Fibroblast of lung (primary cell): Measurements from ENCODE around the gene CAMK2B. TPM values are rescaled to one million over a fixed set of nuclear protein-coding genes. Genes with fewer than 3 reads are reported as not detected.
A peak's percentile ranks its signal among the peaks of the same experiment; 100 is the strongest.

Source experiments
- DNase-seq, 2 donors: peaks; one replicate each; pipeline versions ENCODE4 v3.0.0 to v3.0.0-alpha.2; 2010; ENCODE audit warnings: low read depth in 2 of 2
- H2AFZ ChIP-seq: 2 replicates; pipeline ENCODE4 v1.5.1; 2012; ENCODE audit warnings: low read length, control low read depth, inconsistent platforms
- H3K27ac ChIP-seq: 2 replicates; pipeline ENCODE4 v1.5.1; 2011; ENCODE audit warnings: low read length, control low read depth; ENCODE audit not compliant: insufficient read depth
- H3K27me3 ChIP-seq: 2 replicates; pipeline ENCODE4 v1.5.1; 2011; ENCODE audit warnings: mild to moderate bottlenecking, low read length; ENCODE audit not compliant: control insufficient read depth, insufficient read depth
- H3K36me3 ChIP-seq: 2 replicates; pipeline ENCODE4 v1.5.1; 2011; ENCODE audit warnings: low read length; ENCODE audit not compliant: control insufficient read depth, insufficient read depth
- H3K4me1 ChIP-seq: 2 replicates; pipeline ENCODE4 v1.5.1; 2011; ENCODE audit warnings: low read length; ENCODE audit not compliant: control insufficient read depth, insufficient read depth; ENCODE audit errors: extremely low read depth
- H3K4me2 ChIP-seq: 2 replicates; pipeline ENCODE4 v1.5.1; 2011; ENCODE audit warnings: low read length, control low read depth; ENCODE audit not compliant: insufficient read depth; ENCODE audit errors: extremely low read depth
- H3K4me3 ChIP-seq, 4 experiments: fragments of 200-600 bp in 1 of 4; sonication (generic) in 1 of 4; replicated peaks in 1 of 4; 2 replicates each; pipeline ENCODE4 v1.5.1; 2011 to 2016; ENCODE audit warnings: low read length in 4 of 4, low read depth in 3 of 4, mild to moderate bottlenecking in 3 of 4, control low read depth in 2 of 4, inconsistent platforms in 1 of 4, mixed read lengths in 1 of 4; ENCODE audit not compliant: insufficient read depth in 1 of 4; ENCODE audit errors: control extremely low read depth in 1 of 4
- H3K79me2 ChIP-seq: 2 replicates; pipeline ENCODE4 v1.5.1; 2012; ENCODE audit warnings: mild to moderate bottlenecking, low read length, inconsistent platforms; ENCODE audit not compliant: control insufficient read depth, insufficient read depth
- H3K9ac ChIP-seq: 2 replicates; pipeline ENCODE4 v1.5.1; 2011; ENCODE audit warnings: mild to moderate bottlenecking, low read length, control low read depth; ENCODE audit not compliant: insufficient read depth
- H3K9me3 ChIP-seq: 2 replicates; pipeline ENCODE4 v1.5.1; 2012; ENCODE audit warnings: low read depth, low read length; ENCODE audit not compliant: control insufficient read depth, insufficient read depth
- H4K20me1 ChIP-seq: 2 replicates; pipeline ENCODE4 v1.5.1; 2011; ENCODE audit warnings: low read length; ENCODE audit not compliant: control insufficient read depth, insufficient read depth; ENCODE audit errors: extremely low read depth
- EZH2 ChIP-seq: IDR thresholded peaks from 2 replicates; pipeline ENCODE4 v1.5.1; 2012; ENCODE audit warnings: low read length, control low read depth, mild to moderate bottlenecking; ENCODE audit errors: missing control alignments
- polyA plus RNA-seq, 2 donors: library from polyadenylated mRNA; depleted of rRNA in 1 of 2; stranded (reverse) in 1 of 2; unstranded in 1 of 2; fragments of >200 nt; gene quantifications; 2 replicates each; pipeline ENCODE4 v1.2.1, GENCODE V29; 2011 to 2012; ENCODE audit warnings: missing spikeins in 1 of 2
- total RNA-seq: library from RNA; depleted of rRNA; stranded (reverse); fragments of >200 nt; gene quantifications from 2 replicates; pipeline ENCODE4 v1.2.1, GENCODE V29; 2014
- TF ChIP-seq, protein P1 (sequence below), 2 donors: IDR thresholded peaks in 1 of 2; conservative IDR thresholded peaks in 1 of 2; 1 replicate in 1 of 2; 2 replicates in 1 of 2; pipeline ENCODE4 v1.5.1; 2011 to 2012; ENCODE audit warnings: low read length in 2 of 2, control low read depth in 1 of 2, inconsistent platforms in 1 of 2, low read depth in 1 of 2, mild to moderate bottlenecking in 1 of 2

The CAMK2B gene
- total and polyA plus RNA-seq, 2 donors (not counting 1 experiment from before 2014, with no cell fraction given) = 0.06 to 0.17 TPM

DNA sequence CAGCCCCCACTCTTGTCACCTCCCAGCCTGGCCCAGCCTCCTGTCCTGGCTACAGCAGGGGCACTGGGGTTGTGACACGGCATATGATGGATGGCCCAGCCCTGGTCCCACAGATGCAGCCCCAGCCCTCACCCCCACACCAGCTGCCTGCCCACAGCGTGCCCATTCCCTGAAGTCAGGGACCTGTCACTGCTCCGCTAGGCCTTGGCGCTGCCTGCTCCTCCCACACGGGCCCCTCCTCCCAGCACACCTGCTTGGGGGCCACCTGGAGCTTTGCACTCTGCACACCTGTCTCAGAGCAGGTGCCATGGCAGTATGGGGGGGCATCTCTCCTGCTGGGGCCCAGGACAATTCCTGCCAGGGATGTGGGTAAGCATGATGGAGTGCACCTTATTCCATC is 139.7 kb downstream of the CAMK2B start:
- no peak overlapping the region for H3K4me2 ChIP-seq
- H3K9me3 ChIP-seq = no peaks in the 10 kb centered on the region
- no peak overlapping the region for H3K27ac ChIP-seq
- no peak overlapping the region for H3K4me3 ChIP-seq
- H2AFZ ChIP-seq = no peak overlapping the region
- peaks cover 4% of the 10 kb centered on the region for H3K4me1 ChIP-seq
- H4K20me1 ChIP-seq = no peaks in the 10 kb centered on the region
- H3K79me2 ChIP-seq = no peaks in the 10 kb centered on the region
- H3K36me3 ChIP-seq = no peaks in the 10 kb centered on the region
- no peak overlapping the region for H3K9ac ChIP-seq
- DNase-seq = no peak
- TF ChIP-seq, protein P1, sequence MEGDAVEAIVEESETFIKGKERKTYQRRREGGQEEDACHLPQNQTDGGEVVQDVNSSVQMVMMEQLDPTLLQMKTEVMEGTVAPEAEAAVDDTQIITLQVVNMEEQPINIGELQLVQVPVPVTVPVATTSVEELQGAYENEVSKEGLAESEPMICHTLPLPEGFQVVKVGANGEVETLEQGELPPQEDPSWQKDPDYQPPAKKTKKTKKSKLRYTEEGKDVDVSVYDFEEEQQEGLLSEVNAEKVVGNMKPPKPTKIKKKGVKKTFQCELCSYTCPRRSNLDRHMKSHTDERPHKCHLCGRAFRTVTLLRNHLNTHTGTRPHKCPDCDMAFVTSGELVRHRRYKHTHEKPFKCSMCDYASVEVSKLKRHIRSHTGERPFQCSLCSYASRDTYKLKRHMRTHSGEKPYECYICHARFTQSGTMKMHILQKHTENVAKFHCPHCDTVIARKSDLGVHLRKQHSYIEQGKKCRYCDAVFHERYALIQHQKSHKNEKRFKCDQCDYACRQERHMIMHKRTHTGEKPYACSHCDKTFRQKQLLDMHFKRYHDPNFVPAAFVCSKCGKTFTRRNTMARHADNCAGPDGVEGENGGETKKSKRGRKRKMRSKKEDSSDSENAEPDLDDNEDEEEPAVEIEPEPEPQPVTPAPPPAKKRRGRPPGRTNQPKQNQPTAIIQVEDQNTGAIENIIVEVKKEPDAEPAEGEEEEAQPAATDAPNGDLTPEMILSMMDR (conservative IDR thresholded peaks at IDR 0.05 in 1 of 2, IDR thresholded peaks at IDR 0.05 in 1 of 2; ENCODE audit: low read depth in 1 of 2, low read length in 2 of 2) = no peak
- TF ChIP-seq EZH2 = no peak
- peaks cover 16% of the 10 kb centered on the region for H3K27me3 ChIP-seq

DNA sequence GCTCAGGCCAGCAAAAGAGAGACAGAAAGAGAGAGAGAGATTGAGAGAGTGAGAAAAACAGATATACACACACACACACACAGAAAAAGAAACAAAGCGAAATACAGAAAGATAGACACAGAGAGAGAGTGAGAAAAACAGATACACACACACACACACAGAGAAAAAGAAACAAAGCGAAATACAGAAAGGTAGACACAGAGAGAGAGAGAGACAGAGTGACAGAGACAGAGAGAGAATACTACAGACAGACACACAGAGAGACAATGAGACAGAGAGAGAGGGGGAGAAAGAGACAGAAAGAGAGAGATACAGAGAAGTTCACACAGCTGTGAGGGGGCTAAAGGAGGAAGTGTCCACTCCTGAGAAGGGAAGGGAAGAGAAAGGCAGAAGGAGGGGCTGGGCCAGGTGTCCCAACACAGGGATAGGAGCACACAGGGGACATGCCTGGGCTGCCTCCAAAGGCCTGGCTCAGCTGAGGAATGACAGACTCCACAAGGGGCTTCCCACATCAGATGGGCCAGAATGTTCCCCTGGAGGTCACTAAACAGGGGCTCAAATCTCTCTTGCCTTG is 140.4 kb downstream of the CAMK2B start:
- no peak overlapping the region for H3K9ac ChIP-seq
- no peak overlapping the region for H3K4me3 ChIP-seq
- peaks cover 12% of the 10 kb centered on the region for H3K27me3 ChIP-seq
- no peak for DNase-seq
- peak overlapping the region; percentile 7 for H2AFZ ChIP-seq
- H3K9me3 ChIP-seq = no peaks in the 10 kb centered on the region
- H3K79me2 ChIP-seq = no peaks in the 10 kb centered on the region
- H3K4me2 ChIP-seq = no peak overlapping the region
- H3K4me1 ChIP-seq = peaks cover 4% of the 10 kb centered on the region
- H3K27ac ChIP-seq = no peak overlapping the region
- TF ChIP-seq, protein P1 (conservative IDR thresholded peaks at IDR 0.05 in 1 of 2, IDR thresholded peaks at IDR 0.05 in 1 of 2; ENCODE audit: low read depth in 1 of 2, low read length in 2 of 2) = no peak
- TF ChIP-seq EZH2 = no peak
- no peaks in the 10 kb centered on the region for H4K20me1 ChIP-seq
- no peaks in the 10 kb centered on the region for H3K36me3 ChIP-seq

DNA sequence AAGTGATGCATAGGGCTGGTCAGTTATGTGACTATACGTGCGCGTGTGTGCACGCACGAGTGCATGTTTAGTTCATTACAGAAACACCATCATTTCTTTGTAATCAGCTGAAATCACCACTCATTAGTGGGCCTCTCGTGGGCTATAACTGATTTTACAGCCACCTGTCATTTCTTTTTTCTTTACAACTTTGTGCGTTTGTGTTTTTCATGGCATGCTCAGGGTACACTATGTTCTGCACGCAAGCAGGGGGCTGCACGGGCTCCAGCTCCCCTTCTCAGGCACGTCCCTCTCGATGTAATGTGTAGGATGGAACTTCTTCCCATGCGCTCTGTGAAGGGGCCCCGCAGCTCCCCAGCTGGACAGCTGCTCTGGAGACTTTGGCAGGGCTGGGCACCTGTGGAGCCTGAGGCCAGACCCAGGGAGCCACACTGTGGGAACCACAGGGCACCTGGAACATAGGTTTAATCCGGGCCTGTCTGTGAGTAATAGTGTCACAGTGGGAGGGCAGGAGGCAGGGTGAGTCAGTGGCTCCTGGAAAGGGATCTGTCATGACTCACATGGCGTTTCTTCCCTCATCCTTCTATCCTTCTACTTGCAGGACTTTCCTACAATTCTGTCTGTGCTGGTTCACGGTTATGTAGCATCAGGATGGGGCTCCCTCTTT is 141.1 kb downstream of the CAMK2B start:
- H3K9me3 ChIP-seq = no peaks in the 10 kb centered on the region
- peak; percentile 57 to 89 for DNase-seq
- no peaks in the 10 kb centered on the region for H3K79me2 ChIP-seq
- H3K36me3 ChIP-seq = no peaks in the 10 kb centered on the region
- no peak overlapping the region for H3K27ac ChIP-seq
- no peaks in the 10 kb centered on the region for H4K20me1 ChIP-seq
- no peak overlapping the region for H3K4me2 ChIP-seq
- no peak overlapping the region for H3K9ac ChIP-seq
- H2AFZ ChIP-seq = no peak overlapping the region
- H3K4me1 ChIP-seq = peaks cover 4% of the 10 kb centered on the region
- TF ChIP-seq, protein P1 (conservative IDR thresholded peaks at IDR 0.05 in 1 of 2, IDR thresholded peaks at IDR 0.05 in 1 of 2; ENCODE audit: low read depth in 1 of 2, low read length in 2 of 2) = no peak
- no peak for TF ChIP-seq EZH2
- no peak overlapping the region for H3K4me3 ChIP-seq
- H3K27me3 ChIP-seq = peaks cover 13% of the 10 kb centered on the region
